Measurements from ENCODE around the gene CAST.

DNA sequence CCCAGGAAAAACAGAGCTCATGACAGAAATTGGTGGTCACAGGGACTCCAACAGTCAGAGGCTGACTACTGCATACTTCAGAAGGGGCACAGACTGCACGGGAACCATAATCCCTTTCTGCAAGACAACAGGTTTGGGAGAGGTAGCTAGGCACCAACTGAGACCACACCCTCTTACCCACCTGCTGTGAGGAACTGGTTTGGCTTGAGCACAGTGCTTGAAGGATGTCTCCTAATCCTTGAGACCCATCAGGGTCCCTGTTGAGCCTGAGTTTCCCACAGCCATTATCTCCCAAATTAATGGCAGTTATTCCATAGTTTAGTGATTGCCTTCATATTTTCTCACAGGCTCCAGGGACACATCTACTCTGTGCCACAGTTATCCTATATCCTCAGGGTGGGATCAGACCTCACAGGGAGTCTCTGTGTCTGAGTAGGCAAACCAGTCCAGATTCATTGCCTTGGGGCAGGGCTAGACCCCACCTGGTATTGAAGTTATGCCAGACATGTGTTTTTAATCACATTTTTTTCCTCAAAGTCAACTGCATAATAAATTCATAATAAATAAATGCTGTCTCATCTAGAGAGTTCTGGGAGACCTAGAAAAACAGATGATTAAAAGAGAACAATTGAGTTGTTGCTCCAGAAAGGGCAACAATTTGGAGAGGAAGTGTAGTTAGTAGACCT is 9.3 kb upstream of the CAST start:
- TF ChIP-seq CTCF (IDR thresholded peaks at IDR 0.05; ENCODE audit: insufficient read depth, low read depth, low read length) = no peak
- TF ChIP-seq EZH2 (IDR thresholded peaks at IDR 0.05; ENCODE audit: insufficient read depth, low read length) = no peak

Measured in astrocyte (in vitro differentiated cells and primary cell).